Hematopoietic multipotent progenitor cell treated with erythropoietin and hydrocortisone succinate and interleukin-3 and kit ligand, for 17 days (in vitro differentiated cells): Measurements from ENCODE around the gene ZSWIM8.

Source experiments
- DNase-seq: peaks from one replicate; pipeline ENCODE4 v3.0.0-alpha.2; 2015; ENCODE audit warnings: low spot score

ZSWIM8 gene

DNA sequence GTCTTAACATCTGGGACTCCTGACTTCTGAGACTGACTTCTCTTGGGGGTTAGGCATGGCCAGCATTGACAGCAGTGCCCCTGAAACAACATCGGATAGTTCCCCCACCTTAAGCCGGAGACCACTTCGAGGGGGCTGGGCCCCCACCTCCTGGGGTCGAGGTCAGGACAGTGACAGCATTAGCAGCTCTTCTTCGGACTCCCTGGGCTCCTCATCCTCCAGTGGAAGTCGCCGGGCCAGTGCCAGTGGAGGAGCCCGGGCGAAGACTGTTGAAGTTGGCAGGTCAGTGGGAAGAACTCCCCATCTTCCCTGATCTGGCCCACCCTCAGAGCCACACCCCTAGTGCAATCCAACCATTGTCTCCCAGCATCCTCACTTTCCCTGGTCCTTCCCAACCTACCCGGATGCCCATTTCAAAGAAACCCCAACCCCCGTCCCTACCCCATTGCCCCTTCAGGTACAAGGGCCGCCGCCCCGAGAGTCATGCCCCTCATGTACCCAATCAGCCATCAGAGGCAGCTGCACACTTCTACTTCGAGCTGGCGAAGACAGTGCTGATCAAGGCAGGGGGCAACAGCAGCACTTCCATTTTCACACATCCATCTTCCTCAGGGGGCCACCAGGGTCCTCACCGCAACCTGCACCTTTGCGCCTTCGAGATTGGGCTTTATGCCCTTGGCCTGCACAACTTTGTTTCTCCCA is 12.1 kb downstream of the ZSWIM8 start:
- DNase-seq, result no peak

DNA sequence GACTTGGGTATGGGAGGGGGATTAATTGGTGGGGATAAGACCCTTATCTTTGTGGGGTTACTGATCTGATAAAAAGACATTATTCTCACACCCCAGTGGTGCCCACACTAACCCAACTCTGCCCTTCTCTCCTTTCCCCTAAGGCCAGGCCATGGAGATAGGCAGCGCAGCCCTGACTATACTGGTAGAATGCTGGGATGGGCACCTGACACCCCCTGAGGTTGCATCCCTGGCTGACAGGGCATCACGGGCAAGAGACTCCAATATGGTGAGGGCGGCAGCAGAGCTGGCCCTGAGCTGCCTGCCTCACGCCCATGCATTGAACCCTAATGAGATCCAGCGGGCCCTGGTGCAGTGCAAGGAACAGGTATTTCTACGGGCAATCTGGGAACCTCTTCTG is 12.7 kb downstream of the ZSWIM8 start:
- no peak for DNase-seq

DNA sequence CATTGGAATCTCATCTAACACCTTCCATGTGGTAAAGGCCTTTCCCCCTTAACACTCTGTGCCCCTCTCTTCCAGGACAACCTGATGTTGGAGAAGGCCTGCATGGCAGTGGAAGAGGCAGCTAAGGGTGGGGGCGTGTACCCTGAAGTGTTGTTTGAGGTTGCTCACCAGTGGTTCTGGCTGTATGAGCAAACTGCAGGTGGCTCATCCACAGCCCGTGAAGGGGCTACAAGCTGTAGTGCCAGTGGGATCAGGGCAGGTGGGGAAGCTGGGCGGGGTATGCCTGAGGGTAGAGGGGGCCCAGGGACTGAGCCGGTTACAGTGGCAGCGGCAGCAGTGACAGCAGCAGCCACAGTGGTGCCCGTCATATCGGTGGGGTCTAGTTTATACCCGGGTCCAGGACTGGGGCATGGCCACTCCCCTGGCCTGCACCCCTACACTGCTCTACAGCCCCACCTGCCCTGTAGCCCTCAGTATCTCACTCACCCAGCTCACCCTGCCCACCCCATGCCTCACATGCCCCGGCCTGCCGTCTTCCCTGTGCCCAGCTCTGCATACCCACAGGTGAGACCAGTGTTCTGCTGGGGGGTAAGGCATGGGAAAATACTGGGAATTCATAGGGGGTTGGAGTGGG is 13.6 kb downstream of the ZSWIM8 start:
- no peak for DNase-seq

DNA sequence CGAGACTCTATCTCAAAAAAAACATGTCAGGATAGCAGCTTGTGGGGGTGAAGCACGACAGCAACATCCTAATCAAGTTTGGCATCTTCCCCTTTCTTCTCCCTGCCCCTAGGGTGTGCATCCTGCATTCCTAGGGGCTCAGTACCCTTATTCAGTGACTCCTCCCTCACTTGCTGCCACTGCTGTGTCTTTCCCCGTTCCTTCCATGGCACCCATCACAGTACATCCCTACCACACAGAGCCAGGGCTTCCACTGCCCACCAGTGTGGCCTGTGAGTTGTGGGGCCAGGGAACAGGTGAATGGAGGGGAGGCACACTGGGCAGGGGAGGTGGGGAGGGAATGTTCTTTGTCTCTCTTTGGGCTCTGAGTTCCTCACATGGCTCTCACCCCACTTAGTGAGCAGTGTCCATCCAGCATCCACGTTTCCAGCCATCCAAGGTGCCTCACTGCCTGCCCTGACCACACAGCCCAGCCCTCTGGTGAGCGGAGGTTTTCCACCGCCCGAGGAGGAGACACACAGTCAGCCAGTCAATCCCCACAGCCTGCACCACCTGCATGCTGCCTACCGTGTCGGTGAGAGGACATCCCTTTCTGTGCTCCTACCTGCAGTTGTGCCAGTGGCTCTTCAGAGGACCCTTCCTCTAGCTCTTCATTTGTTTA is 14.6 kb downstream of the ZSWIM8 start:
- DNase-seq, result no peak

DNA sequence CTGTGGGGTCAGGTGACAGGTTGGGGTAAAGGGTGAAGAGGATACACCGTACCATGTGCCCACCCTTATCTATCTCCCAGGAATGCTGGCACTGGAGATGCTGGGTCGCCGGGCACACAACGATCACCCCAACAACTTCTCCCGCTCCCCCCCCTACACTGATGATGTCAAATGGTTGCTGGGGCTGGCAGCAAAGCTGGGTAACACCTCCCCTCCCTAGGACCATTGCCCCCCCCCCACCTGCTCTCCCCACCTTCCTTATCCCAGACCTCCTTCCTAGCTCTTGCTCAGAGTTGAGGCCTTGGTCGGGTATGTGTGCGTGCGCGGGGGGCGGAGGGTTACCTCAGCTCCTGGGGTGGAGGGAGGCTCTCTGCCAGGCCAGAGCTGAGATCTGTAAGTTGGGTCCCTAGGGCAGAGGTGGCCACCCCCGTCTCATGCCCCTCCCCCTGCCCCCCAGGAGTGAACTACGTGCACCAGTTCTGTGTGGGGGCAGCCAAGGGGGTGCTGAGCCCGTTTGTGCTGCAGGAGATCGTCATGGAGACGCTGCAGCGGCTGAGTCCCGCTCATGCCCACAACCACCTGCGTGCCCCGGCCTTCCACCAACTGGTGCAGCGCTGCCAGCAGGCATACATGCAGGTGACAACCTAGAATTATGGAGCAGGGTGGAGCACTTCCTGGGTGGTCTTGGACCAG is 15.3 kb downstream of the ZSWIM8 start:
- no peak for DNase-seq

DNA sequence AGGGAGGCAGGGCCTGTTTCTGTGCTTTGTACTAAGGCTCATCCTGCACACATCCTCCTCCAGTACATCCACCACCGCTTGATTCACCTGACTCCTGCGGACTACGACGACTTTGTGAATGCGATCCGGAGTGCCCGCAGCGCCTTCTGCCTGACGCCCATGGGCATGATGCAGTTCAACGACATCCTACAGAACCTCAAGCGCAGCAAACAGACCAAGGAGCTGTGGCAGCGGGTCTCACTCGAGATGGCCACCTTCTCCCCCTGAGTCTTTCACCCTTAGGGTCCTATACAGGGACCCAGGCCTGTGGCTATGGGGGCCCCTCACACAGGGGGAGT is 15.8 kb downstream of the ZSWIM8 start:
- no peak for DNase-seq

DNA sequence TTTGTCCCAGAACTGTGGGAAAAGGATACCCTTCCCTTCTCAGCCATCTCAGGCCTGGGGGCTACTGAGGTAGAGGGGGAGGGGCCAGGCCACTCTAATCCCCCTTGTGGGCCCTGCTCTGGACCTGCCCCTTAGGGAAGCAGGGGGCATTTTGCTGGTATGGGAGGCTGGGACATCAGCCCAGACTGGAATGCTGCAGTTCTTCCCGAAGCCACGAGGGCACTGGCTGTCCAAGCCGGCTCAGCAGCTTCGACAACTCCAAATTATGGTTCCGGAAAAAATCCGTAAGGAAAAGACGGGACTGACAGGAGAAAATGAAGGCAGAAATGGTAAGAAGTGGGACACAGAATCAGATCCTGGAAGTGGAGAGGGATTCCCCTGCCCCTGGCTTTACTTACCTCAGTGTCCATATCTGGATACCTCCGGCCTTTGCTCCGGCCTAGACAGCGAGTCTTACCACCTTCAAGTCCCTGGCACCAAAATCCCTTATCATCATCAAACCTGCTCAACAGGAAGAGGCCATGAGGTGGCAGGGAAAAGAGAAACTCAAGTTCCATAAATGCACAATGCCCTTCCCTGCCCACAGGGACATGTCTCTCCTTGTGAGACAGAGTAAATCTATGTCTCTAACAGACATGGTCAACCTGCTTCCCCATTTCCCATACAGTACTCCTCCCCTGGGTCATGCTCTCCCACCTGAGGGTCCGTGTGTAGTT is 17.0 kb downstream of the ZSWIM8 start:
- no peak for DNase-seq

DNA sequence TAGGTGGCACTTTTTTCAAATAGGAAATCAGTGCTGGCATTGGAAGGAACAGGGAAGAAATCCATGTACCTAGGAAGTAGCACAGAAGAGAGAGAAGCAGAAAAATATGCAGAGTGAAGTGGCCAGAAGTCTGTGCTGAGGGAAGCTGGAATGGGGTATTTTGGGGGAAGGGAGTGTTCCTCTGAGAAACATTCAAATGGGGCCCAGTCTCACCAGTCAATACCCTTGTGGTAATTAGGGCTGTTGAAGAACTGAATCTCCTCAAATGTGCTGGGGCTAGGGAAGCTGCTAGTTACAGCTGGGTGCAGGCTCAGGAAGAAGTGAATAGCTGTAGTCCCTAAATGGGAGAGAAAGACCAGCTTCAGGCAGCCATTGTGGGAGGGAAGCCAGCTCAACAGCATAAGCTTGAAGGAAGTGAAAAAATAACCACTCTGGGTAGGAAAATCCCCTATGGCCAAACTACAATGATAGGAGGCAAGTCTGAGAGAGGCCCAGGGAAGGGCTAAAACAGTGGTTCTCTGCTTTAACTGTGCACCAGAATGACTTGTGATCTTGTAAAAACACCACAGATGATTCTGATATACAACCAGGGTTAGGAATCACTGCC is 18.4 kb downstream of the ZSWIM8 start:
- no peak for DNase-seq

DNA sequence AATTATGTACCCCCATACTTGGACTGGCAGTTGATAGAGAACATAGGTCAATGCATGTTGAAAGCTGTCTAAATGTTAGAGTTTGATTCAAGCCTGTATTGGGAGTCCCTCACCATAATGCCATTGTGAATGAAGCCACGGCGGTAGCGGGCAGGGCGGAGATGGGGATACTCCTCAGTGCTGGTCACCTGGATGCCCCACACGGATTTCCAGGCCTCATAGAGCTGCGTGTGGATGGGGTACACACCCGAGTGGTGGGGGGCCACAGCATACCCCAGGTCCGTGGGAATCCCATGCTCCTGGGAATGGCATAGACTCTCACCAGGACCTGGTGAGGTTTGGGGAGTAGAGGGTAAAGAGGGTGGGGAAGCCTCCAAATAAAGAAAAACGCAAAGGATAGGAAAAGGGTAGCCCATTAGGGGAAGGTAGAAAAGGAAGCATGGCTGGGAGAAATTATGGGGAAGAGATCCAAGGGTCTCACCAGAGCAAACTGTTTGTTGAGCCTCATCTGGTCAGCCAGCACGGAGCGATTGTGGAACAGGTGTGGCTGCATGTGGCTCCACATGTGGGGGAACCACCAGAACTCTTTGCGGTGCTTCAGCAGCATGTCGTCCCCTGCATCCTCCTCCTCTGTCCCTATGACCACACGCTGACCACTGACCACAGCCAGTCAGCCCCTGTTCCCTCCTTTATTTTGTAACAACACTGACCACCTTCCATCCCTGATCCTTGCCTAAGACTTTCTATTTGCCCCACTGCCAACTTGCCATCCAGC is 21.0 kb downstream of the ZSWIM8 start:
- DNase-seq, result no peak

DNA sequence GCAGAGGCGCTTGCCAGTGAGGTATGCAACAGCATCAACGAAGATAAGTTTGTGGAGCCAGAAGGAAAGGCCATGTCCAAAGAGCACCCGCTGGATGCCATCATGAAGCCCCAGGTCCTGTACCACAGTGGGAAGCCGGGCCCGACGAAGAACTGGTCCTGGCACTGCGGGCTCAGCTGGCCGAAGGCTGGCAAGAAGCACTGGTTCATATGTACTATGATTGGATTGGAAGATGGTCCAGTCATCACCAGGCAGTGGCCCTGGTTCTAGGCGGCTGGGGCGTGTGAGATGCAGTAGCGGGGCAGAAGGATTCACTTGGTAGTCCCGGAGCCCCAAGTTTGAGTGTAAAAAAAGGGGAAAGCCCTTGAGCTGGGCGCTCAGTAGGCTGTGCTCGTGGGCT is 22.1 kb downstream of the ZSWIM8 start:
- no peak for DNase-seq

DNA sequence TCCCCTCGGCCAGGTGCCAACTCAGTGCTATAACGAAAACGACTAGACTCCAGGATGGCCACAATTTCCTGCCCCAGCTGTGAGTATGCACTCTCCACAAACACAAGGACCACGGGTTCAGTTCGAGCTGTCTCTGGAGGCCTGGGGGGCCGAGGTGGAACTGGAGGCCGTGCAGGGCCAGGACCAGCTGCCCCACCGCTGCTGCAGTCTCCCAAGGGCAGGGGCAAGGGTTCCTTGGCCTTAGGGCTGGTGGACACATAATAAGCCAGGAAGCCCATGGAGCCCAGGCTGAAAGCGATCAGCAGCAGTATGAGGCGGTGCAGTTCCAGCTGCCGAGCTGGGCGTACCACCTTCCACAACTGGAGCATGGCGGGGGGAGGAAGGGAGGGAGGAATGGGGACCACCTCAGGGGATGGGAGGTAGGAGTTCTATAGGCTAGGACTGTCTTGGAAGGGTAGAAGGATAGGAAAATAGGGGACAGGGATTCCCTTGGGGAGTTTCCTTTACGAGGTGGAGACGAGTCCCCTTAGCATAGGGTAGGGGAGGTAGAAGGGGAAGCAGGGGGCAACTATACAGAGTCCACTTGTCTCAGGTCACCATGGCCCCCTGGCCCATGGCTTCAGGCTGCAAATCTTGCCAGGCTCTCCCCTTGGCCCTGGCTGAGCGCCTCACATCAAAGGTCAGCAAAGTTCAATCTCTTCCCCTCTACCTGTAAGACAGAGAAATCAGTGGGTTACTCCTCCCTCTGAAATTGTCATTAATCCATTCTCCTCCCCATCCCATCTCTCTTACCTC is 22.8 kb downstream of the ZSWIM8 start:
- DNase-seq, result no peak

DNA sequence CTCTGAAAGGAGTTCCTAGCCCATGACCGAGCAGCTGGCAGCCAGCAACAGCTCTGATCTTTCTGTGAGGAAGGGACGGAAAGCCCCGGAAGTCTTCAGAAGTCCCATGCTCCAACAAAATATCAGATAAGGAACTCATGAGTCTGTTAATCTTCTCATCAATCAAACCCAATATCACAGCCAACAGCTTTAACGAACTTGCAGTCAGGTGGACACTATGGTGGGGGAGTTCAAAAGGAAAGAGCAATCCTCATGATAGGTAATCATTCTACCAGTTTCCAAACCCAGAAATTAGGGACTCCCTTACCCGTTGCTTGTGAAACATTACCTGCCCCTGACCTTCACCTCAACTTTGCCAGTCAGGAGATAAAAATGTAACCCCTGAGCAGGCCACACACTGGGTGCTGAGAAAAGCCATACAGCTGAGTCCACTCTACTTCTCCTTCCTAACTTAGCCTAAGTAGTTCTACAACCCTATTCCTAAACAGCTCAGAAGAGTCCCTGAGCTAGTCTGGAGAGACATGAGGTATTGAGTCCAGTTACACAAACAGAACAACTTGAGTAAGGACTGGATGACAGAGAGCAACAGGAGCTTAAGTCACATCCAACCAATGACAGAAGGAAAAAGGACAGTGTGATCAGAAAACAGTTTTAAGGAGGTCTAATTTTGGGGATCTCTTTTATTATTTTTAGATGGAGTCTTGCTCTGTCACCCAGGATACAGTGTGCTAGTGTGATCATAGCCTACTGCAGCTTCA is 23.8 kb downstream of the ZSWIM8 start:
- no peak for DNase-seq

DNA sequence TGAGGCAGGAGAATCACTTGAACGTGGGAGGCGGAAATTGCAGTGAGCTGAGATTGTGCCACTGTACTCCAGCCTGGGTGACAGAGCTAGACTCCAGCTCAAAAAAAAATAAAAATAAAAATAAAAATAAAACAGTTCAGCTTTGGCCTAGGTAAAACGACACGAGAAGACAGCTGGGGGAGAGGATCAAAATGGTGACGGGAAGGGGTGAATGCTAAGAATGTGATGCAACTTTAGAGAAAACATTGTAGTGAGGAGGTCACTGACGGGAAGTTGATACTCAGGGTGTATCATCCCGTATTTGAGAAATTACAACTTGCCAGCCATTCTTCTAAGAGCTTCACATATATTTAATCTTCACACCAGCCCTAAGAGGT is 24.9 kb downstream of the ZSWIM8 start:
- DNase-seq, result no peak

DNA sequence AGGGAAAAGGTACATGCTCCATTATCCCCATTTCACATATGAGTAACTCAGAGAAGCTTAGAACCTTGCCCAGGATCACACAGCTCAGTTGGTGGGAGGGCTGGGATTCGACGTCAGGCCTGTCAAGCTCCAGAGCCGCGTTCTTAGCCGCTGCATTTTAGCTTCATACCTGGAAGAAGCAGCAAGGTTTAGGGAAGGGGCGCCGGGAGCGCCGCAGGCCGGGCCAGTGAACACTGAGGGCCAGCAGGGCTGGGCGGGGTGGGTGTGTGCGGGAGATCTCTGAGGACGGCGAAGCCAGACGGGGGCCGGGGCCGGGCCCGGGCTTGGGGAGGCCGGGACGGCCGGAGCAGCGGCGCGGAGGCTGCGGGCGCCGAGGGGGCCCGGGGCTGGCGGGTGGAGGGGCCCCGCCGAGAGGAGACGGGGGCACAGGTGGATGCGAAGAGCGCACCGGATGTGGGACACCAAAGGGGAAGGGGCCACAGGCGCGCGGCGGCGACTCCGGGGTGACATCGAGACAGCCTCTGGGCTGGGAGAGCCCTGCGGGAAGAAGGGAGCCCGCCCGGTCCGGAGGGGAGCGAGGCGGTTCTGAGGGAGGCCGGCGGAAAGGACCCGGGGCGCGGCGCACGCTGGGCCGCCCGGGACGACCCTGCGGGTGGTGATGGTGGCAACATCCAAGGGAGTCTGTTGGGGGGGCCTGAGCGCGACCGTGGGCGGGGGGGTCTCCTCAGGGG is 25.5 kb downstream of the ZSWIM8 start:
- DNase-seq, result peak; percentile 53

DNA sequence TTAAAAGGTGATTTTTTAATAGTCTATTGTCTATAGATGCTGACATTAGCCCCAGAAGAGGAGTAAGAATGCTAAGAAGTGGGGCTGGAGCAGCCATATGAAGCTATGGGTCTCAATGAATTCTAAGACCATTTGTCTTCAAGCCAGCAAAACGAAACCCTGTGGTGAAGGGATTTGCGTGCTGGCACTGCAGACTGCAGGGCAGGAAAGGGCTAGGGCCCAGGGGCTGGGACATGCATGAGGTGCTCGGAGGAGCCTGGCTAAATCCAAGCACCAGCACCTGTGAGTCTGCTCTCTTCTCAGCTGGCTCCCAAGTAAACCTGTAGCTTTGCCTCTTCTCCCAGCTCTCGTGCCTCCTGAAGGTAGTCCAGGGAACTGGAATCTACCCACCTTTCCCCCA is 27.3 kb downstream of the ZSWIM8 start:
- no peak for DNase-seq

DNA sequence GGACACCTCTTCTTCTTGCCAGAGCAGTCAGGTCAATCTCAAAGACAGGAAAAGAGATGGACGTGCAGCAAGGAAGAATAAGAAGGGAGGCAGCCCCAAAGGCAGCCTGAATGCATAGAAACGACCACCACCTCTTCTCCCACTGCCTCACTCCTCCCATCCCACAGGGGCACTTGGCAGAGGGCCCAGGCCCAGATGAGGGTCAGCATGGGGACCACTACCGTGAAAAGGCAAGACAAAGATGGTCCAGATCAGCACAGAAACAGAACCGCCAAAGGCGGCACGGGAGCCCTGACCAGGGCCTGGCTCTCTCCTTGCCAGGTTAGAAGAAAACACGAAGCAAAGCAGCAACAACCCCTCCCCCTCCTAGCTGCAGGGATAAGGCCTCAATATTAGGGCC is 27.9 kb downstream of the ZSWIM8 start:
- DNase-seq, result no peak

DNA sequence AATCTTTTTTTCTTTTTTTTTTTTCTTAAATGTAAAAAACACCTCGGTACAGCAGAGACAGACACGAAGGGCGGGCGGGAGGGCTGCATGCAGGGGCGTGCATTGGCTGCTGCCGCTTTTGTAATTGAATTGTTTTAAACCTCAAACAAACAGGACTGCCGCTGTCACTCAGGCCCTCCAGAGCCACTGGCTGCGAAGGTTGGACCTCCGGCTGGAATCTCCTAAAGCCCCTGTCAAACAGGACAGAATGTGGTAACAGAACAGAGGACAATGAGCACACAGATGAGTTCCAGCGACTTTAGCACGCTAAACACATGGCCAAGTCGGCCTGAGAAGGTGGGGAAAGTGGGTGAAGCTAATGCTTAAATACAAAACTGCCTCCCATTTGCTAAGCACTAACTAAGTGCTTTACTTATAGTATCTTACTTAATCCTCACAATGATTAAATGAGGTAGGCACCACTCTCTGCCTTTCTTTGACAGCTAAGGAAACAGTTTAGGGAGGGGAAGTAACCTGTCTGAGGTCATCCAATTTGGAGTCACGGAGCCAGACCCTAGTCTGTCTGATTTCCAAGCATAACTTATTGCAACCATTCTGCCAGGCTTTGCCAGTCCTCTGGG is 29.0 kb downstream of the ZSWIM8 start:
- no peak for DNase-seq

DNA sequence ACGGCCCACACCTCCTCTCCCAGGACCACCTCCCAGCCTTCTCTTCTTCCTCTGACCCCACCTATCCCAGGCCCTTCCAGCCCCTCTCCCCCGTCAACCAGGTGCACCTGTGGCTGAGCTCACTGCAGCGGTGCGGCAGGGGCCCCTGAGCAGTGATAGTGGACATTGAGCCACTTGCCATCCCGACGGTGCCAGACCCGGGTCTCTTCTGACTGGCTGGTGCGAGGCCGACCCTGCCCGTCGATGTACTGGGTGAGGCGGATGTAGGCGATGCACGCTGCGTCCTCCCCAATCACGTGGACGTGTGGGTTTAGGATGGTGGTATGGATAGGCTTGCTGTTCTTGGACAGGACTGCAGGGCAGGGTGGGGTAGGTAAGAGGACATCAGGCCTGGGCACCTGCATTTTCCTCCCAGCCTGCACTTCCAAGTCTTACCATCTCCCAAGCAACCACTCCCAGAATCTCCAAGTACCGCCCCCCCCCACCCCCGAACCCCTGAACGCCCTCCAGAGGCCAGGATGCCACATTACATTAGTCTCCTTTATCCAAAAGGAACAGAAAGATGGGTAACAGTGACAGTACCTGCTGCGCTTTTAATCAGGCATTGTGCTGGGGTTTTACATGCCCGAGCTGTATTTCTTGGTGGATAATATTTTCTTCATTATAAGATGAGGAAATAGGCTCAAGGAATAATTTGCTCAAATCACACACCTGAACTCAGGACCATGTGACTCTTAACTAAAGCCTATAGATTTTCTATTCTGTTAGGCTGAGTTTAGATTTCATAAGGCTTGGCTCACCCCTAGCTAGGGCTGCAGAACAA is 29.7 kb downstream of the ZSWIM8 start:
- DNase-seq, result no peak
